SK-N-SH (cell line): ENCODE data around the gene HMGXB3.

ENCODE experiments used
- CTCF ChIP-seq: fragments of 200-600 bp; sonication (generic); IDR thresholded peaks from 2 replicates; pipeline ENCODE4 v1.6.1; 2017; ENCODE audit warnings: antibody characterized with exemption, mild to moderate bottlenecking, moderate library complexity
- ELF1 ChIP-seq: IDR thresholded peaks from 2 replicates; pipeline ENCODE4 v1.4.0; 2012

- no peak for TF ChIP-seq CTCF
- TF ChIP-seq ELF1: no peak
Measured at GRCh38 chr5:150034662-150035061, 34.1 kb downstream of the HMGXB3 start.
